Smooth muscle cell (in vitro differentiated cells): Measurements from ENCODE around the gene PRKN. TPM values are rescaled to one million over a fixed set of nuclear protein-coding genes. Genes with fewer than 3 reads are reported as not detected.

Experiments used
- DNase-seq: peaks from one replicate; lab custom pipeline; 2025; ENCODE audit not compliant: unreplicated experiment; lab: John Stamatoyannopoulos, UW
- H2AFZ ChIP-seq: fragments of 200-600 bp; sonication (generic); 2 replicates; pipeline ENCODE4 v1.6.0; 2016; ENCODE audit warnings: antibody characterized with exemption, low read depth, mild to moderate bottlenecking
- H3F3A ChIP-seq: fragments of 200-600 bp; sonication (generic); 2 replicates; pipeline ENCODE4 v1.6.0; 2017; ENCODE audit warnings: antibody characterized with exemption, low read depth
- H3K27ac ChIP-seq: fragments of 200-600 bp; sonication (generic); 2 replicates; pipeline ENCODE4 v1.5.1; 2016; ENCODE audit warnings: low read depth, mild to moderate bottlenecking
- H3K27me3 ChIP-seq: fragments of 200-600 bp; sonication (generic); 2 replicates; pipeline ENCODE4 v1.6.1; 2016; ENCODE audit warnings: low read depth, mild to moderate bottlenecking
- H3K36me3 ChIP-seq: fragments of 200-600 bp; sonication (generic); 2 replicates; pipeline ENCODE4 v1.5.1; 2016; ENCODE audit warnings: low read depth
- H3K4me1 ChIP-seq: fragments of 200-600 bp; sonication (generic); 2 replicates; pipeline ENCODE4 v1.5.1; 2016; ENCODE audit warnings: low read depth
- H3K4me2 ChIP-seq: fragments of 200-600 bp; sonication (generic); 2 replicates; pipeline ENCODE4 v1.6.0; 2016; ENCODE audit warnings: mild to moderate bottlenecking
- H3K4me3 ChIP-seq: fragments of 200-600 bp; sonication (generic); 2 replicates; pipeline ENCODE4 v1.5.1; 2016; ENCODE audit warnings: mild to moderate bottlenecking
- H3K79me2 ChIP-seq: fragments of 200-600 bp; sonication (generic); 2 replicates; pipeline ENCODE4 v1.6.0; 2016; ENCODE audit warnings: low read depth, mild to moderate bottlenecking
- H3K9ac ChIP-seq: fragments of 200-600 bp; sonication (generic); 2 replicates; pipeline ENCODE4 v1.6.0; 2016; ENCODE audit warnings: low read depth
- H3K9me3 ChIP-seq: fragments of 200-600 bp; sonication (generic); replicated peaks from 2 replicates; pipeline ENCODE4 v1.5.1; 2016; ENCODE audit warnings: low read depth
- H4K20me1 ChIP-seq: fragments of 200-600 bp; sonication (generic); 2 replicates; pipeline ENCODE4 v1.6.0; 2016; ENCODE audit warnings: low read depth
- WGBS: methylation state at CpG from one replicate; pipeline ENCODE4 v1.1.7; 2016; ENCODE audit warnings: low lambda C conversion rate; 5-methylcytosine and 5-hydroxymethylcytosine counted together
- polyA plus RNA-seq: library from polyadenylated mRNA; unstranded; fragments of >200 nt; fragmentation: Nextera tagmentation; extraction: Ambion mirVana; gene quantifications from 2 replicates; pipeline ENCODE4 v1.2.1, GENCODE V29; 2016
- total RNA-seq: library from RNA; depleted of rRNA; stranded (reverse); fragments of >200 nt; gene quantifications from 2 replicates; pipeline ENCODE4 v1.2.3, GENCODE V29; 2014
- TF ChIP-seq, protein P1 (sequence below): fragments of 200-600 bp; sonication (generic); IDR thresholded peaks from 2 replicates; pipeline ENCODE4 v1.5.1; 2017; ENCODE audit warnings: borderline replicate concordance, mild to moderate bottlenecking, antibody characterized with exemption; ENCODE audit not compliant: insufficient read depth, poor library complexity, severe bottlenecking

The PRKN gene
- total and polyA plus RNA-seq, 2 experiments from 2014 or later, result 0.81 to 5.1 TPM

- no peak for DNase-seq
- Histone ChIP-seq H3K4me2 (no peak overlapping the region), H3K27ac (no peak overlapping the region), H3K27me3 (no peaks in the 10 kb centered on the region), H3K36me3 (no peaks in the 10 kb centered on the region), H3K9ac (no peak overlapping the region), H3K79me2 (no peaks in the 10 kb centered on the region), H3F3A (no peaks in the 10 kb centered on the region), H3K4me3 (no peak overlapping the region), H3K4me1 (no peaks in the 10 kb centered on the region), H2AFZ (no peak overlapping the region), H3K9me3 (no peaks in the 10 kb centered on the region), H4K20me1 (no peaks in the 10 kb centered on the region)
- WGBS, result 65% methylated on average over 5 of the region's 5 CpGs
- TF ChIP-seq, protein P1, sequence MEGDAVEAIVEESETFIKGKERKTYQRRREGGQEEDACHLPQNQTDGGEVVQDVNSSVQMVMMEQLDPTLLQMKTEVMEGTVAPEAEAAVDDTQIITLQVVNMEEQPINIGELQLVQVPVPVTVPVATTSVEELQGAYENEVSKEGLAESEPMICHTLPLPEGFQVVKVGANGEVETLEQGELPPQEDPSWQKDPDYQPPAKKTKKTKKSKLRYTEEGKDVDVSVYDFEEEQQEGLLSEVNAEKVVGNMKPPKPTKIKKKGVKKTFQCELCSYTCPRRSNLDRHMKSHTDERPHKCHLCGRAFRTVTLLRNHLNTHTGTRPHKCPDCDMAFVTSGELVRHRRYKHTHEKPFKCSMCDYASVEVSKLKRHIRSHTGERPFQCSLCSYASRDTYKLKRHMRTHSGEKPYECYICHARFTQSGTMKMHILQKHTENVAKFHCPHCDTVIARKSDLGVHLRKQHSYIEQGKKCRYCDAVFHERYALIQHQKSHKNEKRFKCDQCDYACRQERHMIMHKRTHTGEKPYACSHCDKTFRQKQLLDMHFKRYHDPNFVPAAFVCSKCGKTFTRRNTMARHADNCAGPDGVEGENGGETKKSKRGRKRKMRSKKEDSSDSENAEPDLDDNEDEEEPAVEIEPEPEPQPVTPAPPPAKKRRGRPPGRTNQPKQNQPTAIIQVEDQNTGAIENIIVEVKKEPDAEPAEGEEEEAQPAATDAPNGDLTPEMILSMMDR, result no peak
These were observed 347.7 kb downstream of the PRKN start for GRCh38 chr6:162379757-162380409.

DNA sequence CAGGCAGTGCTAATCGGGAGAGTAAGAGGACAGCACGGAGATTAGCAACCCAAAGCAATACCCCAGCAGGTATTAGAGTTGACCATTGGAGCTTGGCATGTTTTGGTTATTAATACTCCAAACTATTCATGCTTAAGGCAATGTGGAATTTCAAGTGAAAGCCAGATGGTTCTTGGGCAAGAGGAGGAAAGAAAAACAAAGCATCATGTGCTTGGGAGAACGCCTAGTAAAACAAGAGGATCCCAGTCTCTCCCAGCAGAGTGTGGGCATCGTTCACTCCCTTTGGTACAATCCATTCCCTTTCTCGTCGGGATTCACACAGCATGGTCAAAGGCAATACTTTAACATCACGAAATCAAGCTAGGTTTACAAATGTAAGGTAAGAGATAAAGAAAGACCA lies 349.8 kb downstream of the PRKN start:
- no peak for DNase-seq
- Histone ChIP-seq H3K9me3 (no peaks in the 10 kb centered on the region), H3K9ac (no peak overlapping the region), H3F3A (no peaks in the 10 kb centered on the region), H3K79me2 (no peaks in the 10 kb centered on the region), H3K27ac (no peak overlapping the region), H3K4me2 (no peak overlapping the region), H4K20me1 (no peaks in the 10 kb centered on the region), H3K36me3 (no peaks in the 10 kb centered on the region), H3K4me3 (no peak overlapping the region), H2AFZ (no peak overlapping the region), H3K4me1 (no peaks in the 10 kb centered on the region), H3K27me3 (no peaks in the 10 kb centered on the region)
- WGBS, result 88% methylated on average over 7 of the region's 7 CpGs
- TF ChIP-seq, protein P1, result no peak

GRCh38 chr6:162373868-162374267 lies 353.7 kb downstream of the PRKN start:
- H3K79me2 ChIP-seq, result no peaks in the 10 kb centered on the region
- H2AFZ ChIP-seq, result no peak overlapping the region
- DNase-seq, result no peak
- H3K4me1 ChIP-seq, result no peaks in the 10 kb centered on the region
- no peaks in the 10 kb centered on the region for H4K20me1 ChIP-seq
- TF ChIP-seq, protein P1, result no peak
- H3K9me3 ChIP-seq, result no peaks in the 10 kb centered on the region
- no peaks in the 10 kb centered on the region for H3K36me3 ChIP-seq
- 93% methylated on average over 2 of the region's 2 CpGs for WGBS
- H3K27ac ChIP-seq, result no peak overlapping the region
- H3F3A ChIP-seq, result no peaks in the 10 kb centered on the region
- H3K4me2 ChIP-seq, result no peak overlapping the region
- H3K27me3 ChIP-seq, result no peaks in the 10 kb centered on the region
- H3K9ac ChIP-seq, result no peak overlapping the region
- H3K4me3 ChIP-seq, result no peak overlapping the region

DNA sequence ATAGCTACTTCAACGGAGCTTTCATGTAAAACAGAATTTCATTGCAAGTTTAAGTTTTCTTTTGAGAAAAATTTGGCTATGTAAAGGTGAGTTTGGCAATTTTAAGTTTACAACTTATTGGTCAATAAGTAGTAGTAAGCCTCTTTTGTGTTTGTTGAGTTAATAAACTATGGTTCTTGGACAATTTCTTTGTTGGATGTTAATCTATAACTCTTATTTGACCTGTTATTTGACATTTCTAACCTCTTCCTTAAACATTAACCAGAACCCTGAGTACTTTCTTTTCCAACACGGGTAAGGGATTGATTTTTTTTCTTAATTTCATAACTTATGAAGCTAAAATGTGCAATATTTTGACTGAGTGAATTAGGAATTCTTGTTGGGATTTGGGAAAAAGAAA lies 354.4 kb downstream of the PRKN start:
- 95% methylated on average over 2 of the region's 2 CpGs for WGBS
- no peak overlapping the region for H3K4me2 ChIP-seq

More for the DNA sequence above, 354.4 kb downstream of the PRKN start:
- H3K9me3 ChIP-seq, result no peaks in the 10 kb centered on the region
- no peak overlapping the region for H3K27ac ChIP-seq
- no peak for DNase-seq
- H4K20me1 ChIP-seq, result no peaks in the 10 kb centered on the region
- no peak overlapping the region for H2AFZ ChIP-seq
- H3K79me2 ChIP-seq, result no peaks in the 10 kb centered on the region
- H3K27me3 ChIP-seq, result no peaks in the 10 kb centered on the region
- H3K36me3 ChIP-seq, result no peaks in the 10 kb centered on the region
- H3K9ac ChIP-seq, result no peak overlapping the region
- H3K4me3 ChIP-seq, result no peak overlapping the region
- H3F3A ChIP-seq, result no peaks in the 10 kb centered on the region
- H3K4me1 ChIP-seq, result no peaks in the 10 kb centered on the region
- TF ChIP-seq, protein P1, result no peak
